H9 (cell line): ENCODE measurements around the gene FLNC. TPM values are rescaled to one million over a fixed set of nuclear protein-coding genes. Genes with fewer than 3 reads are reported as not detected.

ENCODE experiments used
- DNase-seq: peaks from one replicate; pipeline ENCODE4 v3.0.0-alpha.2; 2017
- H2AFZ ChIP-seq: one replicate; pipeline ENCODE4 v1.6.1; 2013; ENCODE audit warnings: mild to moderate bottlenecking, low read length, control low read depth, moderate library complexity
- H2AK5ac ChIP-seq: 2 replicates; pipeline ENCODE4 v1.6.1; 2013; ENCODE audit warnings: low read length, control low read depth, mixed read lengths; ENCODE audit not compliant: insufficient read length
- H2BK120ac ChIP-seq: one replicate; pipeline ENCODE4 v1.6.1; 2013; ENCODE audit warnings: low read depth, mild to moderate bottlenecking, low read length, control low read depth, inconsistent platforms; ENCODE audit not compliant: poor library complexity, severe bottlenecking
- H2BK12ac ChIP-seq: 2 replicates; pipeline ENCODE4 v1.6.1; 2013; ENCODE audit warnings: low read length, control low read depth, mixed read lengths, low read depth; ENCODE audit not compliant: insufficient read length
- H2BK15ac ChIP-seq: 2 replicates; pipeline ENCODE4 v1.6.1; 2013; ENCODE audit warnings: low read depth, low read length, control low read depth
- H2BK20ac ChIP-seq: one replicate; pipeline ENCODE4 v1.6.1; 2013; ENCODE audit warnings: low read depth, mild to moderate bottlenecking, low read length, control low read depth, inconsistent platforms; ENCODE audit not compliant: poor library complexity, severe bottlenecking
- H2BK5ac ChIP-seq: 2 replicates; pipeline ENCODE4 v1.6.1; 2013; ENCODE audit warnings: low read length, control low read depth, mixed read lengths; ENCODE audit not compliant: insufficient read length
- H3K14ac ChIP-seq: 2 replicates; pipeline ENCODE4 v1.6.1; 2013; ENCODE audit warnings: low read length, control low read depth; ENCODE audit not compliant: insufficient read depth
- H3K18ac ChIP-seq: 2 replicates; pipeline ENCODE4 v1.6.1; 2013; ENCODE audit warnings: low read depth, mild to moderate bottlenecking, mixed read lengths, low read length, control low read depth; ENCODE audit not compliant: insufficient read length
- H3K23ac ChIP-seq: 2 replicates; pipeline ENCODE4 v1.6.1; 2013; ENCODE audit warnings: low read length, control low read depth, mixed read lengths, low read depth; ENCODE audit not compliant: insufficient read length
- H3K23me2 ChIP-seq: 2 replicates; pipeline ENCODE4 v1.6.1; 2013; ENCODE audit warnings: low read depth, mild to moderate bottlenecking, mixed read lengths, low read length, control low read depth; ENCODE audit not compliant: insufficient read length, poor library complexity, severe bottlenecking
- H3K27ac ChIP-seq: 2 replicates; pipeline ENCODE4 v1.5.1; 2013; ENCODE audit warnings: low read length, control low read depth, mixed read lengths, low read depth; ENCODE audit not compliant: insufficient read length
- H3K27me3 ChIP-seq: 2 replicates; pipeline ENCODE4 v1.6.1; 2013; ENCODE audit warnings: low read length, control low read depth, inconsistent platforms; ENCODE audit not compliant: insufficient read depth
- H3K4ac ChIP-seq: 2 replicates; pipeline ENCODE4 v1.6.1; 2013; ENCODE audit warnings: low read depth, mild to moderate bottlenecking, control low read depth, inconsistent platforms, low read length, moderate library complexity
- H3K4me1 ChIP-seq: 2 replicates; pipeline ENCODE4 v1.6.1; 2013; ENCODE audit warnings: low read length, control low read depth, inconsistent platforms; ENCODE audit not compliant: insufficient read depth
- H3K4me2 ChIP-seq: 2 replicates; pipeline ENCODE4 v1.6.1; 2013; ENCODE audit warnings: low read length, control low read depth, mixed read lengths; ENCODE audit not compliant: insufficient read length, insufficient read depth
- H3K56ac ChIP-seq: 2 replicates; pipeline ENCODE4 v1.6.1; 2013; ENCODE audit warnings: low read depth, mild to moderate bottlenecking, mixed read lengths, low read length, control low read depth; ENCODE audit not compliant: insufficient read length
- H3K79me1 ChIP-seq: 2 replicates; pipeline ENCODE4 v1.6.1; 2013; ENCODE audit warnings: low read depth, mild to moderate bottlenecking, moderate library complexity, low read length, control low read depth, inconsistent platforms; ENCODE audit not compliant: insufficient read depth, poor library complexity, severe bottlenecking
- H3K79me2 ChIP-seq: 2 replicates; pipeline ENCODE4 v1.6.1; 2013; ENCODE audit warnings: low read length, control low read depth, inconsistent platforms; ENCODE audit not compliant: insufficient read depth
- H3K9ac ChIP-seq: 2 replicates; pipeline ENCODE4 v1.6.1; 2013; ENCODE audit warnings: low read length, control low read depth, mixed read lengths; ENCODE audit not compliant: insufficient read length; ENCODE audit errors: extremely low read depth
- H3K9me3 ChIP-seq: one replicate; pipeline ENCODE4 v1.6.1; 2013; ENCODE audit warnings: low read depth, low read length, inconsistent platforms; ENCODE audit not compliant: control insufficient read depth
- H3T11ph ChIP-seq: one replicate; pipeline ENCODE4 v1.6.1; 2013; ENCODE audit warnings: mild to moderate bottlenecking, low read length, control low read depth, inconsistent platforms
- H4K20me1 ChIP-seq: one replicate; pipeline ENCODE4 v1.6.1; 2013; ENCODE audit not compliant: control insufficient read depth, insufficient read length, insufficient read depth
- H4K5ac ChIP-seq: 2 replicates; pipeline ENCODE4 v1.6.1; 2013; ENCODE audit warnings: low read depth, mild to moderate bottlenecking, mixed read lengths, low read length, control low read depth; ENCODE audit not compliant: insufficient read length
- H4K8ac ChIP-seq: replicated peaks from 2 replicates; pipeline ENCODE4 v1.6.1; 2013; ENCODE audit warnings: low read length, control low read depth, mixed read lengths, low read depth; ENCODE audit not compliant: insufficient read length
- H4K91ac ChIP-seq: 2 replicates; pipeline ENCODE4 v1.6.1; 2013; ENCODE audit warnings: low read depth, mild to moderate bottlenecking, moderate library complexity, mixed read lengths, low read length, control low read depth; ENCODE audit not compliant: insufficient read length
- H3K27ac Mint-ChIP-seq, 3 experiments: 2 replicates in 2 of 3; 3 replicates in 1 of 3; pipeline ENCODE4 v1.8.0; 2020 to 2021; ENCODE audit warnings: mixed read lengths in 3 of 3, mild to moderate bottlenecking in 1 of 3, moderate library complexity in 1 of 3
- H3K27me3 Mint-ChIP-seq: 2 replicates; pipeline ENCODE4 v1.8.0; 2021; ENCODE audit warnings: low read depth, mild to moderate bottlenecking, moderate library complexity, mixed read lengths
- H3K36me3 Mint-ChIP-seq, 3 experiments: 2 replicates in 2 of 3; 3 replicates in 1 of 3; pipeline ENCODE4 v1.8.0; 2020 to 2021; ENCODE audit warnings: low read depth in 3 of 3, mixed read lengths in 3 of 3; ENCODE audit not compliant: insufficient read depth in 1 of 3
- H3K4me1 Mint-ChIP-seq, 2 experiments: 2 replicates each; pipeline ENCODE4 v1.8.0; 2020; ENCODE audit warnings: mixed read lengths in 2 of 2
- H3K4me3 Mint-ChIP-seq, 2 experiments: 2 replicates in 1 of 2; 3 replicates in 1 of 2; pipeline ENCODE4 v1.8.0; 2020 to 2021; ENCODE audit warnings: mild to moderate bottlenecking in 2 of 2, mixed read lengths in 2 of 2, moderate library complexity in 1 of 2
- H3K9me3 Mint-ChIP-seq, 2 experiments: 2 replicates in 1 of 2; 3 replicates in 1 of 2; pipeline ENCODE4 v1.8.0; 2020; ENCODE audit warnings: mild to moderate bottlenecking in 2 of 2, mixed read lengths in 2 of 2, moderate library complexity in 1 of 2
- WGBS: extraction: QIAGEN DNeasy Blood & Tissue Kit; methylation state at CpG from one replicate; pipeline ENCODE4 v1.1.7; 2013; ENCODE audit warnings: missing lambda C conversion rate, low lambda C conversion rate, mixed read lengths; ENCODE audit not compliant: insufficient read length; ENCODE audit errors: extremely low coverage; 5-methylcytosine and 5-hydroxymethylcytosine counted together
- total RNA-seq: library from RNA; stranded (reverse); gene quantifications from 2 replicates; pipeline ENCODE4 v1.2.1, GENCODE V29; 2021
- TF ChIP-seq, protein P1 (sequence below): fragments of 200-600 bp; sonication (generic); conservative IDR thresholded peaks from 3 replicates; pipeline ENCODE4 v1.8.0; 2021; ENCODE audit warnings: antibody characterized with exemption, mild to moderate bottlenecking

Gene FLNC
- total RNA-seq, 1 experiment from 2014 or later = 12.2 TPM

DNA sequence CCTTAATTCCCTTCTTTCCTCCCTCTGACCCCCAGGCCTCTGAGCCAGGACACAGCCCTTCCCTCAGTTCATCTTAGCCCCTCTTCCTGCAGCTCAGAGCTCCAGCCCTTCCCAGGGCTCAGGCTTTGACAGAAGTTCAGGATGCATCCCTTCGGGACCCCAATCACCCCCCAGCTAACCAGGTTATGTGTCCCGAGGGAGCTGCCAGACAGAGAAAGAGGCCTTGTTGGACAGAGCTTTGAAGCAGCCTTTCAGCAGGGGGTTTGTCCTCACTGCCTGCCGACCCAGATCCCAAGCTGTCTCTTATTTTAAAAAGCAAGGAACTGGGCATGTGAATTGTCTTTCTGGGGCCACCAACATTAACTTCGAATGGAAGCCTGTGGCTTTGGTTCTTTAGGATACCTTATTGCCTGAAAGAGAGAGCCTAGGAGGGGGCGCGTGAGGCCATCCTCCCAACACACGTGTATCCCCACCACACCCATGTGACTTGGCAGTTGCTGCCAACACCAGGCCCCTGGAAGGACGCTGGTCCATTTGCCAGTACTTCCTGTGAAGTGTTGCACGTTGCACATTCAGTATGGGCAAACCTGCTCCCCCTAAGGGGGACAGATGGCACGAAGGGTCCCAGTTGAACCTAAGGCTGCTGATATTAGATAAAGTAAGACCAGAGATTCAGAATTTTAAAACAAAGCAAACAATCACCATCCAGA is 37.6 kb upstream of the FLNC start:
- H3K9ac ChIP-seq = no peak overlapping the region
- H4K20me1 ChIP-seq = no peaks in the 10 kb centered on the region

More for the DNA sequence above, 37.6 kb upstream of the FLNC start:
- H2AFZ ChIP-seq = no peak overlapping the region
- no peak overlapping the region for H4K8ac ChIP-seq
- no peak overlapping the region for H2BK12ac ChIP-seq
- no CpG with 5 or more reads among the region's 10 CpGs for WGBS
- no peak overlapping the region for H3K27ac ChIP-seq
- H2AK5ac ChIP-seq = no peak overlapping the region
- peaks cover 23% of the 10 kb centered on the region for H3K27me3 Mint-ChIP-seq
- H3K27ac Mint-ChIP-seq = peak overlapping the region in 1 of 3 experiments; percentile 73; a peak in 1 of 7 replicates
- peaks cover 21 to 37% (median 32%) of the 10 kb centered on the region in 3 experiments for H3K36me3 Mint-ChIP-seq
- H3K79me1 ChIP-seq = no peaks in the 10 kb centered on the region
- H3K9me3 Mint-ChIP-seq = no peaks in the 10 kb centered on the region; a peak in 1 of 5 replicates
- H2BK5ac ChIP-seq = no peak overlapping the region
- H2BK20ac ChIP-seq = no peak overlapping the region
- no peak overlapping the region for H3K18ac ChIP-seq
- H4K5ac ChIP-seq = no peak overlapping the region
- H3K9me3 ChIP-seq = no peaks in the 10 kb centered on the region
- no peak for DNase-seq
- no peak overlapping the region for H3K23ac ChIP-seq
- no peak overlapping the region for H2BK15ac ChIP-seq
- peak overlapping the region; percentile 90 to 92 for H3K4me3 Mint-ChIP-seq
- H2BK120ac ChIP-seq = no peak overlapping the region
- H3K14ac ChIP-seq = no peak overlapping the region
- no peak overlapping the region for H4K91ac ChIP-seq
- H3K4me1 Mint-ChIP-seq = peaks cover 41 to 44% of the 10 kb centered on the region in 2 experiments
- no peaks in the 10 kb centered on the region for H3K27me3 ChIP-seq
- no peak overlapping the region for H3T11ph ChIP-seq
- no peaks in the 10 kb centered on the region for H3K79me2 ChIP-seq
- TF ChIP-seq, protein P1, sequence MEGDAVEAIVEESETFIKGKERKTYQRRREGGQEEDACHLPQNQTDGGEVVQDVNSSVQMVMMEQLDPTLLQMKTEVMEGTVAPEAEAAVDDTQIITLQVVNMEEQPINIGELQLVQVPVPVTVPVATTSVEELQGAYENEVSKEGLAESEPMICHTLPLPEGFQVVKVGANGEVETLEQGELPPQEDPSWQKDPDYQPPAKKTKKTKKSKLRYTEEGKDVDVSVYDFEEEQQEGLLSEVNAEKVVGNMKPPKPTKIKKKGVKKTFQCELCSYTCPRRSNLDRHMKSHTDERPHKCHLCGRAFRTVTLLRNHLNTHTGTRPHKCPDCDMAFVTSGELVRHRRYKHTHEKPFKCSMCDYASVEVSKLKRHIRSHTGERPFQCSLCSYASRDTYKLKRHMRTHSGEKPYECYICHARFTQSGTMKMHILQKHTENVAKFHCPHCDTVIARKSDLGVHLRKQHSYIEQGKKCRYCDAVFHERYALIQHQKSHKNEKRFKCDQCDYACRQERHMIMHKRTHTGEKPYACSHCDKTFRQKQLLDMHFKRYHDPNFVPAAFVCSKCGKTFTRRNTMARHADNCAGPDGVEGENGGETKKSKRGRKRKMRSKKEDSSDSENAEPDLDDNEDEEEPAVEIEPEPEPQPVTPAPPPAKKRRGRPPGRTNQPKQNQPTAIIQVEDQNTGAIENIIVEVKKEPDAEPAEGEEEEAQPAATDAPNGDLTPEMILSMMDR = no peak
- no peak overlapping the region for H3K56ac ChIP-seq
- no peaks in the 10 kb centered on the region; the same call in 1 of the 2 replicates for H3K4me1 ChIP-seq
- peak overlapping the region; percentile 58 for H3K4me2 ChIP-seq
- no peak overlapping the region for H3K4ac ChIP-seq
- peaks cover 12% of the 10 kb centered on the region for H3K23me2 ChIP-seq
